CD1c-positive myeloid dendritic cell (primary cell): Measurements from ENCODE around the gene E2F3.

Source experiments
- DNase-seq: peaks from one replicate; pipeline ENCODE4 v3.0.0-alpha.2; 2016; ENCODE audit errors: extremely low spot score

Gene E2F3

DNA sequence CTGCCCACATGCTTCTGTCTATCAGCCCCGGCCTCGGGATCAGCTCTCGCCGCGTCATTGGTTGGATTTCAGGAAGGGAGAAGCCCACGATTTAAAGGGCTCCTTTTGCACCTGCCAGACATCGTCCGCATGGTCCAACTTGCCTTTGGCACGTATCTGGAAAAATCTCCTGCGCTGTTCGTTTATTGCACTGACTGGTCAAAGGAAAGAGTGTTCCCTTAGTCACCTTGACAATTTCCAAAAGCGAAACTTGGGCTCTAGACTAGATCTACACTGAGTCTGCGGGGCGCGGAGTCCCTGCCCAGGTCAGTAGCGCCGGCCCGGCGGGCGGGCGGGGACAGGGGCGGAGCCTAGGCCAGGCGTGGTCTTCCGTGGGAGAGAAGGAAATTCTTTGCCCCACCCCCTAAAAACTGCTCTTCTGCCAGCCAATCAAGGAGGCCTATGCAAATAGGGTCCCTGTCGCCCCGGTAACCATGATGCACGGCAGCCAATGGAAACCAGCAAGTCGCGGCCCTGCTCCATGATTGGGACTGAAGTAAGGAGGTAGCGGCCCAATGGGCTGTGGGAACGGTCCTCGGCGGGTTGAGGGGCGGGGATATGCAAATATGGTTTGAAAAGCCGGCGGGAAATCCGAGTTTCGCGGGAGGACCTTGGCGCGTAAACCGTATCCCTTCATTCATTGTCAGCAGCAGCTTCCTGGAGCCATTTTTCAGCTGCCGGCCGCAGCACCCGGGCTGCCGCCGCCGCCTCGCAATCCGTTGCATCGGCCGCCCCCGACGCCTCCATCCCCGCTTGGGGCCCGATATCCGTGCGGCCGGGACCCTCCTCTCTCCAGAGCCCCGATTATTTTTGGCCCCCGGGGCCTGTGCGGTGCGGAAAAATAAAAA is at the start of gene E2F3:
Gene E2F3, plus strand, starts transcription at position 675 of the 887 bp plus-strand sequence. CDS start 354 bp downstream, outside the sequence.
- peak; percentile 100 for DNase-seq

DNA sequence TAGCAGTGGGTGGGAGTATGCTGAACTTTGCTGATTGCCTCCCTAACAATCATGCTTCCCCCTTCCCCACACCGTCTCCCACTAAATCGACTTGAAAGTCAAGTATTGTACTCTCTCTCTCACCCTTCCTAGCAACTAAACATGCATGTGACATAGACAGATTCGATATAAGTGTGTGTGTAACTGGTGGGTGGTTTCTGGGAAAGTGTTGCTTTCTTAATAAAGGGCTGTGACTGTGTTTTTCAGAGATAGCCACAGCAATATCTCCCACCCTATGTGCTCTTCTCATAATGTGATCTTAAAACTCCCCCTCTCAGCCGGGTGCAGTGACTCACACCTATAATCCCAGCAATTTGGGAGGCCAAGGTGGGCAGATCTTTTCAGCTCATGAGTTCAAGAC is 49.3 kb upstream of the E2F3 start:
- DNase-seq, result no peak

DNA sequence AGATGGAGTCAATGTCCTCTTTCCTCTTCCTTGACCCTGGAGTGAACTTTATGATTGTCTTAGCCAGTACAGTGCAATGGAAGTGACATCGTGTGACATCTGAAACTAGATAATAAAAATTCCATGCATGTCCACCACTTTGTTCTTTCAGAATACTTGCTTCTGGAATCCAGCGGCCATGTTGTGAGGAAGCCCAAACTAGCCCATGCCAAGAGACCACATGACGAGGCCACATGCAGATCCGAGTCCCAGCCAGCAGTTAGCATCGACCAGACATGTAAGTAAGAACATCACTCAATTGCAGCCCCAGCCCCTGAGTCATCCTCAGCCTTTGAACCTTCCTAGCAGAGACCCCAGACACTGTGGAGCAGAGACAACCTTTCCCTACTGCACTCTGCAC is 48.5 kb upstream of the E2F3 start:
- no peak for DNase-seq

DNA sequence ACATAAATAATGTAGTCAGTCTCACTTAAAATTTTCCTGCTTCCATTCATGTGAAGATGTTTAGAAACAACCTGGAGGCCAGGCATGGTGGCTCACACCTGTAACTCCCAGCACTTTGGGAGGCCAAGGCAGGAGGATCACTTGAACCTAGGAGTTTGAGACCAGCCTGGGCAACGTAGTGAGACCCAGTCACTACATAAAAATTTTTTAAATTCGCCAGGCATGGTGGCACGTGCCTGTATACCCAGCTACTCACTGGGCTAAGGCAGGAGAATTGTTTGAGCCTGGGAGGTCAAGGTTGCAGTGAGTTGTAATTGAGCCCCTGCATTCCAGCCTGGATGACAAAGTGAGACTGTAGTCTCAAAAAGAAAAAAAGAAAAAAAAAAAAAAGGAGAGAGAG is 47.3 kb upstream of the E2F3 start:
- DNase-seq, result no peak

- DNase-seq, result no peak
Measured at GRCh38 chr6:20360471-20361119, 41.1 kb upstream of the E2F3 start.

DNA sequence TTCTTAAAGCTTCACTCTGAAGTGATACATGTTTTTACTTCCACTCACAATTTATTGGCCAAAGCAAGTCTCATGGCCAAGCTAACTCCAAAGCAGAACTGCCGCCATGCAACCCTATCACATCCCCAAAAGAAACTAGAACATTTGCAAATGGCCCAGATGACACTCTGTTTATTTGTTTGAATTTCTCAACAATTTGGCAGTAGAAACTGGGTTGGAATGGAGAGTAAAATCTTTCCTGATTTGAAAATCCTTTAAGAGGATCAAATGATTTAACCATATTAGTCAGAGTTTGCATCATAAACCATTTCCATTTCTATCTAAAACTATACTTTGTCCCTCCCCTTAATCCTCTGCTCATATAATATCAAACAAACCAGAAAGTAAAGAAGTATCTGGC is 39.1 kb upstream of the E2F3 start:
- no peak for DNase-seq

DNA sequence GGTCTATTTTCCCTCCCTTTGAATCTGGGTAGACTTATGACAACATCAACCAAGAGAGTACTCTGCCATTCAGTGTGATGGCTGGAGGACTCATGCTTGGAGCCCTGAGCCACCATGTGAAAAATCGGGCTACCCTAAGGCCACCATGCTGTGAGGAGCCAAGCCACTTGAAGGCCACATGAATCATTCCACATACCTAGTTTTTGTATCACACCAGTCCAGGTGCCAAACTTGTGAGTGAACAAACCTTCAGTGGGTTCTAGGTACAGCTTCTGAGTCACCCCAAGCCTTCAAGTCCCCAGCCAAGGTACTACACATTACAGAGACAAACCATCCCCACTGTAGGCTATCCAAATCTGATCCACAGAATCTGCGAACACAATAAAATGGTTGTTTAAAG is 37.4 kb upstream of the E2F3 start:
- no peak for DNase-seq

GRCh38 chr6:20365456-20365855 is 36.2 kb upstream of the E2F3 start:
- no peak for DNase-seq

GRCh38 chr6:20366082-20366830 is 35.4 kb upstream of the E2F3 start:
- peak; percentile 3 for DNase-seq

DNA sequence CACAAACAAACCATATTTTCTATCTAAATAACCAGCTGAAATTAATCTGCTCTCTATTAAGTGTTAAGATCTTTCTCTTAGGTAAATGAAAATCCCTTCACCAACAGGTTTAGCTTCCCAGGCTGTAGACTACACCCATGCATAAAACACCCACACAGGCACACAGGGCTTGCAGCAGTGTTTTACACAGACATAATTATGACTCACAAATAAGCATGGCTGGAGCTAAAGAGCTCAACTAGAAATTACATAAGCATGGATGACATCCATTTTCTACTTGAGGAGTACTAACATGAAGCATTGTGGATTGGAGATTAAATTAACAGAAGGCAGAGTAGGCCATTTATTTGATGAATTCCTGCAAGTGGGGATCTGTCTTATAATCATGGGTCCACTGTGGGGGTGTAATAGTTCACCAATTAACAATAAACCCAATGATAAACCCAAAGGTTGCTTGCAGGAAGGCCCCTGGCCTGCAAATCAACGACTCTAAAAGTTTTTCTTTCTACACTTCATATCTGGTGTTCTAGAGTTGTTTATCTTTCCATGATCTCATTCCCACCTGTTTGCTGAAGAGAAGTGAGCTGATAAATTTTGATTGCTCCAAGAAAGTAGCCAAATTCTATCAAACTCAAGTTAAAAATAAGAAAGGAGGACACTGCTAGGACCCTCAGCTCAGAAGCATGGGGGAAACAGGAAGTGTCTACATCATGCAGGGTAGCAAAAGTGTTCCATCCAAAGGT is 33.8 kb upstream of the E2F3 start:
- DNase-seq, result peak; percentile 13

GRCh38 chr6:20370393-20370792 is 31.3 kb upstream of the E2F3 start:
- no peak for DNase-seq

- no peak for DNase-seq
Measured at GRCh38 chr6:20370801-20371200, 30.9 kb upstream of the E2F3 start.

GRCh38 chr6:20375436-20375835 is 26.2 kb upstream of the E2F3 start:
- DNase-seq, result no peak

GRCh38 chr6:20377623-20378265 is 23.9 kb upstream of the E2F3 start:
- DNase-seq, result no peak

GRCh38 chr6:20379231-20379630 is 22.4 kb upstream of the E2F3 start:
- no peak for DNase-seq

DNA sequence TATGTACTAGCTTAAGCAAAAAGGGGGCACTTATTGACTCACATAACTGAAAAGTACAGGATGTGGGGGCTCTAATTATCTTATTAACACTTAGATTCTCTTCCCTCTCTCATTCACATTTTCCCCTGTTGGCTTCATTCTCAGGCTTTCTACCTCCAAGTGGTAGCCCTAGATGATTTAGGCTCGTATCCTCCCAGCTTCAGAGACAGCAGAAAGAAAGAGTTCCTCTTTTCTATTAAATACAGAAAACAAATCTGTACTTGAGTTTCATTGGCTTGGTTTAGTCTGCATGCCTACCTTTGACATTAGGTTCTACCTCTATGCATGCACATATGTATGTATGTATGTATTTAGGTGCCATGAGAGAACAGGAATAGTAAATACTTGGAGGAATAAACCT is 15.5 kb upstream of the E2F3 start:
- DNase-seq, result no peak

GRCh38 chr6:20389066-20389465 is 12.6 kb upstream of the E2F3 start:
- no peak for DNase-seq

DNA sequence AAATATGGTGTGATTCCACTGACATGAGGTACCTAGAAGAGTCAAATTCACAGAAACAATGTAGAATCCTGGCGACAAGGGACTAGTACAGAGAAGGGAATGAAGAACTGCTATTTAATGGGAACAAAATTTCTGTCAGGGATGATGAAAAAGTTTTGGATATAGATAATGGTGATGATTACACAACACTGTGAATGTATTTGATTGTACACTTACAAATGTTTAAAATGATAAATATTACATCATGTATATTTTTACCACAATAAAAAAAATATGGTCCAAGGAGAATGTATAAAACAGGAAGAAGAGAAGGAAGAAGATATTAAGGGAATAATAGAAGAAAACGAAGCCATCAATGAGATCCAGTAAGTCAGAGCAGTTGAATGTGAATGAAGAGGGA is 8.4 kb upstream of the E2F3 start:
- DNase-seq, result no peak

GRCh38 chr6:20399518-20399917 is 2.2 kb upstream of the E2F3 start:
- no peak for DNase-seq

- peak; percentile 80 for DNase-seq
Measured at GRCh38 chr6:20400456-20401204, 1.0 kb upstream of the E2F3 start.

DNA sequence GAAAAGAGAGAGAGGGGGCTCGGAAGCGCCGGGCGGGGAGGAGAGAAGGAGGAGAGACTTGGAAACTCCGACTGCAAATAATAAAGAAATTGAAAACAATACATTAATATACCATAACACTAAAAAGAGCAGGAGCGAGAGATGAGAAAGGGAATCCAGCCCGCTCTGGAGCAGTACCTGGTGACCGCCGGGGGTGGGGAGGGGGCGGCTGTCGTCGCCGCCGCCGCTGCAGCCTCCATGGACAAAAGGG is 338 bp downstream of the E2F3 start:
- DNase-seq, result peak; percentile 9
